Measurements from ENCODE around the gene JAK3. TPM values are rescaled to one million over a fixed set of nuclear protein-coding genes. Genes with fewer than 3 reads are reported as not detected.

JAK3 gene
- total and polyA plus RNA-seq, 2 of the 4 experiments (the other 2 are of a cell fraction), result 0.36 to 1.5 TPM

GRCh38 chr19:17796838-17797423 is 50.9 kb downstream of the JAK3 start:
- no peak overlapping the region for H3K23ac ChIP-seq (ENCODE audit: low read depth, low read length)
- H3K14ac ChIP-seq (replicated peaks; ENCODE audit: low read depth, low read length), result no peak overlapping the region
- H3K79me1 ChIP-seq (ENCODE audit: low read depth in 1 of 2, low read length in 2 of 2), result no peaks in the 10 kb centered on the region
- H3K4me3 ChIP-seq (ENCODE audit: insufficient read depth, low read depth, low read length), result no peak overlapping the region
- no peaks in the 10 kb centered on the region for H3K9me1 ChIP-seq (ENCODE audit: insufficient read depth, low read length)
- in situ Hi-C loops (cut with MboI; ENCODE audit: low sequenced_read_pairs), result no loop called here
- H4K5ac ChIP-seq (ENCODE audit: low read depth, low read length), result no peak overlapping the region
- no peak overlapping the region for H3K9ac ChIP-seq (ENCODE audit: low read depth, low read length)
- H3K27me3 ChIP-seq (ENCODE audit: control insufficient read depth, insufficient read depth, low read length), result peaks cover 62% of the 10 kb centered on the region
- H2BK20ac ChIP-seq (ENCODE audit: low read depth, low read length), result no peak overlapping the region
- H2BK120ac ChIP-seq (ENCODE audit: low read depth, low read length), result no peak overlapping the region
- TF ChIP-seq BHLHE40 (IDR thresholded peaks at IDR 0.05; ENCODE audit: low read depth, low read length) (no peak), NFE2L2 (IDR thresholded peaks at IDR 0.05; ENCODE audit: low read depth, low read length) (no peak)
- ATAC-seq (ENCODE audit: low read depth) (no peak), DNase-seq (no peak)
- dilution Hi-C loops (cut with HindIII; ENCODE audit: low sequenced_read_pairs, unreplicated experiment), result no loop called here
- CTCF ChIA-PET, result interaction anchor here (1.7 kb wide), 1 partner anchor 30 kb away, joined by 5 read pairs; no protein-coding TSS in a partner anchor
- POLR2A ChIA-PET (ENCODE audit: unreplicated experiment), result no interaction called here
- no peak overlapping the region for H3K18ac ChIP-seq (ENCODE audit: low read depth, low read length)
- no TSS peak for BruUV-seq (replicated peaks)
- no peak overlapping the region for H2BK5ac ChIP-seq (ENCODE audit: low read depth, low read length, poor library complexity, severe bottlenecking)
- H4K8ac ChIP-seq (ENCODE audit: low read depth in 2 of 2, low read length in 2 of 2), result no peak overlapping the region
- H3K9me3 ChIP-seq (ENCODE audit: control insufficient read depth, insufficient read depth, low read length), result peaks cover 3% of the 10 kb centered on the region; the same call in 1 of the 2 replicates
- no peak overlapping the region for H3K4me2 ChIP-seq (ENCODE audit: low read depth, low read length)
- H3K4ac ChIP-seq (ENCODE audit: low read depth, low read length), result no peak overlapping the region
- H3K4me1 ChIP-seq (ENCODE audit: control insufficient read depth, insufficient read depth, low read length), result no peaks in the 10 kb centered on the region
- intact Hi-C loops (cut with micrococcal nuclease), result no loop called here
- H3K27ac ChIP-seq (ENCODE audit: insufficient read depth, low read length), result no peak overlapping the region
- no peak overlapping the region for H2AK5ac ChIP-seq (ENCODE audit: low read depth, low read length)
- H3K36me3 ChIP-seq (ENCODE audit: control insufficient read depth, insufficient read depth, low read length), result no peaks in the 10 kb centered on the region
- H2BK15ac ChIP-seq (ENCODE audit: low read depth, low read length), result no peak overlapping the region
- no peaks in the 10 kb centered on the region for H4K20me1 ChIP-seq (ENCODE audit: insufficient read depth, low read length)
- no peak overlapping the region for H4K91ac ChIP-seq (ENCODE audit: insufficient read depth, low read depth, low read length)
- no CpG with 5 or more reads among the region's 1 CpG for WGBS, 2 experiments (ENCODE audit: extremely low coverage in 2 of 2, insufficient read length in 1 of 2)
- no peak overlapping the region for H3K56ac ChIP-seq (ENCODE audit: extremely low read depth, insufficient read depth, low read length)
- H2AK9ac ChIP-seq (replicated peaks; ENCODE audit: low read depth, low read length, poor library complexity), result no peak overlapping the region
- H2AFZ ChIP-seq (replicated peaks; ENCODE audit: low read length, poor library complexity), result no peak overlapping the region
